ENCODE measurements around the gene ZNF813.
A peak's percentile ranks its signal among the peaks of the same experiment; 100 is the strongest.
"Not testable (repeated sequence)": the region's sequence is repeated elsewhere in the genome, so short reads cannot be mapped to it uniquely, and the experiment has no call there.

ZNF813 gene

DNA sequence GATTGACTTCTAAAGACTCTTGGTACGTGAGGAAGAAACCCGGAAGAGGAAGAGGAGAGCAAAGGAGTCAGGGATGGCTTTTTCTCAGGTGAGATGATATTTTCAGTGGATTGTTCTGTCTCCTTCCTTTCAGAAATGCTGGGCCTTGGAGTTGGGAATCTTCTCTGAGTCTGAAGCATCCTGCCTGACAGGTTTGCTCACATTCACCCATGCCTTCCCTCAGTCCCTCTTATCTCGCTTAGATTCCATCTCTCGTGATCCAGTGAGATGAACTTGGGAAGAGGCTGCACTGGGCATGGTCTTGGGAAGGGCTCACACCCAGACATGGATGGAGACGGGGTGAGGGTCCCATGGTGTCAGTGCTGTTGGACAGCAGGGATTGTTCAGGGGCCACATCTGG, 20.3 kb upstream of the ZNF813 start:
- H3K27ac ChIP-seq (ENCODE audit: insufficient read depth, low read depth, low read length, poor library complexity, severe bottlenecking); H3K27me3 ChIP-seq (ENCODE audit: control insufficient read depth, insufficient read depth, low read length, poor library complexity, severe bottlenecking); H3K9me3 ChIP-seq (ENCODE audit: control insufficient read depth, low read length); H3K4me1 ChIP-seq (ENCODE audit: control insufficient read depth, insufficient read depth, low read length); H3K4me3 ChIP-seq (ENCODE audit: insufficient read depth, low read depth, low read length): not testable (repeated sequence)
- 92 to 95% methylated on average over 5 of the region's 5 CpGs for whole genome bisulfite sequencing, 2 experiments
- peaks cover 20% of the 10 kb centered on the region for H3K36me3 ChIP-seq (ENCODE audit: control insufficient read depth, insufficient read depth, low read length)

DNA sequence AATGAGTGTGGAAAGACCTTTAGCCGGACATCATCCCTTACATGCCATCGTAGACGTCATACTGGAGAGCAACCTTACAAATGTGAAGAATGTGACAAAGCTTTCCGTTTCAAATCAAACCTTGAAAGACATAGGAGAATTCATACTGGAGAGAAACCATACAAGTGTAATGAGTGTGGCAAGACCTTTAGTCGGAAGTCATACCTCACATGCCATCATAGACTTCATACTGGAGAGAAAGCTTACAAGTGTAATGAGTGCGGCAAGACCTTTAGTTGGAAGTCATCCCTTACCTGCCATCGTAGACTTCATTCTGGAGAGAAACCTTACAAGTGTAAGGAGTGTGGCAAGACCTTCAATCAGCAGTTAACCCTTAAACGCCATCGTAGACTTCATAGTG, 11.7 kb upstream of the ZNF813 start:
- Histone ChIP-seq H3K36me3 (ENCODE audit: control insufficient read depth, insufficient read depth, low read length) (peaks cover 29% of the 10 kb centered on the region), H3K9me3 (ENCODE audit: control insufficient read depth, low read length) (no peaks in the 10 kb centered on the region), H3K27ac (ENCODE audit: insufficient read depth, low read depth, low read length, poor library complexity, severe bottlenecking) (no peak overlapping the region), H3K27me3 (ENCODE audit: control insufficient read depth, insufficient read depth, low read length, poor library complexity, severe bottlenecking) (no peaks in the 10 kb centered on the region), H3K4me3 (ENCODE audit: insufficient read depth, low read depth, low read length) (no peak overlapping the region), H3K4me1 (ENCODE audit: control insufficient read depth, insufficient read depth, low read length) (no peaks in the 10 kb centered on the region)
- 84 to 86% methylated on average over 9 of the region's 9 CpGs for WGBS, 2 experiments

DNA sequence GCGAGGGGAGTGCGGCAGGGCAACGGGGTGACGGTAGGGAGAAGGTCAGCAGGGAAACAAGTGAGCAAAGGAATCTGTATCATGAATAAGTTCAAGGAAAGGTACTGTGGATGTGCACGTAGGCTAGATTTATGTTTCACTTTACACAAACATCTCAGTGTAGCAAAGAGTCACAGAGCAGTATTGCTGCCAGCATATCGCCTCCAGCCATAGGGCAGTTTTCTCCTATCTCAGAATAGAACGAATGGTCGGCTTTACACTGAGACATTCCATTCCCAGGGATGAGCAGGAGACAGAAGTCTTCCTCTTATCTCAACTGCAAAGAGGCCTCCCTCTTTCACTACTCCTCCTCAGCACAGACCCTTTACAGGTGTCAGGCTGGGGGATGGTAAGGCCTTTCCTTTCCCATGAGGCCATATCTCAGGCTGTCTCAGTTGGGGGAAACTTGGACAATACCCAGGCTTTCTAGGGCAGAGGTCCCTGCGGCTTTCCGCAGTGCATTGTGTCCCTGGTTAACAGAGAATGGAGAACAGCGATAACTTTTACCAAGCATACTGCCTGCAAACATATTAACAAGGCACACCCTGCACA, 7.3 kb upstream of the ZNF813 start:
- 72 to 75% methylated on average over 10 of the region's 11 CpGs for WGBS, 2 experiments
- not testable (repeated sequence) for H3K27ac ChIP-seq (ENCODE audit: insufficient read depth, low read depth, low read length, poor library complexity, severe bottlenecking); H3K4me3 ChIP-seq (ENCODE audit: insufficient read depth, low read depth, low read length); H3K27me3 ChIP-seq (ENCODE audit: control insufficient read depth, insufficient read depth, low read length, poor library complexity, severe bottlenecking); H3K9me3 ChIP-seq (ENCODE audit: control insufficient read depth, low read length); H3K36me3 ChIP-seq (ENCODE audit: control insufficient read depth, insufficient read depth, low read length); H3K4me1 ChIP-seq (ENCODE audit: control insufficient read depth, insufficient read depth, low read length)

DNA sequence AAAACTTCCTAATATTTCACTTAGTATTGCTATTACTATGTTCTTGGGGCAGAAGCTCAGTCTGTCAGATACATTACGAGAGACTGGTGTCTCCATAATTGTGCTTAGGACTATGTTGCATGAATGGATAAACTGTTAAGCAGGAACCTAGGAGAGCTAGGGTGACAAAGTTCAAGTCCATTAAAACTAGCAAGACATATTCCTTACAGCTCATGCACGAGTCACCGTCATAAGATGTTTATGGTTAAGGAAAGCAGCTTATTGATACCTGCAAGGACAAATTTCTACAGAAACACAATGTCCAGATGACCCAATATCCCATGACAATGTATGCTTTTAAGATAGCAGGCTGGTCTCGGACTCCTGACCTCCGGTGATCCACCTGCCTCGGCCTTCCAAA, 5.7 kb upstream of the ZNF813 start:
- no peaks in the 10 kb centered on the region for H3K36me3 ChIP-seq (ENCODE audit: control insufficient read depth, insufficient read depth, low read length)
- H3K27me3 ChIP-seq (ENCODE audit: control insufficient read depth, insufficient read depth, low read length, poor library complexity, severe bottlenecking): no peaks in the 10 kb centered on the region
- H3K9me3 ChIP-seq (ENCODE audit: control insufficient read depth, low read length): no peaks in the 10 kb centered on the region
- no peak overlapping the region for H3K4me3 ChIP-seq (ENCODE audit: insufficient read depth, low read depth, low read length)
- WGBS, 2 experiments: 97% methylated on average over 6 of the region's 6 CpGs
- no peaks in the 10 kb centered on the region for H3K4me1 ChIP-seq (ENCODE audit: control insufficient read depth, insufficient read depth, low read length)
- no peak overlapping the region for H3K27ac ChIP-seq (ENCODE audit: insufficient read depth, low read depth, low read length, poor library complexity, severe bottlenecking)

DNA sequence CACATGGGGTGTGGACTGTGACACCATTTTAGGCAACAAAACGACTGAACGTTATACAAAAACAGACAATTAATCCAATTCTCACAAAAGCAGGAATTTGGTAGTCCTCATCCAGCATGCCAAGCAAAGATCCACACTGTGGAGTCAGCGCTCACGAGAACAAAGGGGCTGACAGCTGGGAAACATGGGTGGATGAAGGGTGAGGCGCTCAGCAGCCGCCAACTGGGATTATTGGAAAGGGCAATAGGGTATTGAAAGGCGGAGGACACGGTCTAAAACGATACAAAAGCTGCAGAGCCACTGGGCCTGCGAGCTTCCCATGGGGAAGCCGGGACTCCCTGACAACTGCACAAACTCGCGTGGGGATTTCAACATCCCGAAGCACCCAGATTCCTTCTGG, 4.7 kb upstream of the ZNF813 start:
- H3K27ac ChIP-seq (ENCODE audit: insufficient read depth, low read depth, low read length, poor library complexity, severe bottlenecking): peak overlapping the region; percentile 68
- 81 to 86% methylated on average over 14 of the region's 14 CpGs for WGBS, 2 experiments
- no peaks in the 10 kb centered on the region for H3K27me3 ChIP-seq (ENCODE audit: control insufficient read depth, insufficient read depth, low read length, poor library complexity, severe bottlenecking)
- no peak overlapping the region for H3K4me3 ChIP-seq (ENCODE audit: insufficient read depth, low read depth, low read length)
- H3K4me1 ChIP-seq (ENCODE audit: control insufficient read depth, insufficient read depth, low read length): no peaks in the 10 kb centered on the region
- no peaks in the 10 kb centered on the region for H3K9me3 ChIP-seq (ENCODE audit: control insufficient read depth, low read length)
- no peaks in the 10 kb centered on the region for H3K36me3 ChIP-seq (ENCODE audit: control insufficient read depth, insufficient read depth, low read length)

DNA sequence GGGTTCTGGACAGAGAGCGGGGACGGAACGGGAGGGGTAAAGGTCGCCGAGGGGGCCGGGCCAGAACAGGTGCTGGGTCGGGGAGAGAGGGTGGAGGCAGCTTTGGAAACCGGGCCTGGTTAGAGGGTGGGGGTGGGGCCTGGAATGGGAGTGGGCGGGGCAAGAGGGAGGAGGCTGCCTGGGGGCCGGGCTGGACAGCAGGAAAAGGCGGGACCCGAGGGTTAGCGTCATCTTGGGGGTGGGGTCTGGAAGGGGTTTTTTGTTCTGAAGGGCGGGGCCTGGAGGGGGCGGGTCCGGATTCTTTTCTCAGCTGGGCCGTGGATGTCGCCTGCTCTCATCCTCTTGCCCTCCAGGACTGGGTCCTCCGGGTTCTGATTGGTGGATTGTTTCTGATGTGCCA, 4.3 kb upstream of the ZNF813 start:
- no peaks in the 10 kb centered on the region for H3K4me1 ChIP-seq (ENCODE audit: control insufficient read depth, insufficient read depth, low read length)
- no peaks in the 10 kb centered on the region for H3K36me3 ChIP-seq (ENCODE audit: control insufficient read depth, insufficient read depth, low read length)
- peak overlapping the region; percentile 68 for H3K27ac ChIP-seq (ENCODE audit: insufficient read depth, low read depth, low read length, poor library complexity, severe bottlenecking)
- no peak overlapping the region for H3K4me3 ChIP-seq (ENCODE audit: insufficient read depth, low read depth, low read length)
- no peaks in the 10 kb centered on the region for H3K27me3 ChIP-seq (ENCODE audit: control insufficient read depth, insufficient read depth, low read length, poor library complexity, severe bottlenecking)
- 59 to 74% methylated on average over 19 of the region's 19 CpGs for WGBS, 2 experiments
- no peaks in the 10 kb centered on the region for H3K9me3 ChIP-seq (ENCODE audit: control insufficient read depth, low read length)

DNA sequence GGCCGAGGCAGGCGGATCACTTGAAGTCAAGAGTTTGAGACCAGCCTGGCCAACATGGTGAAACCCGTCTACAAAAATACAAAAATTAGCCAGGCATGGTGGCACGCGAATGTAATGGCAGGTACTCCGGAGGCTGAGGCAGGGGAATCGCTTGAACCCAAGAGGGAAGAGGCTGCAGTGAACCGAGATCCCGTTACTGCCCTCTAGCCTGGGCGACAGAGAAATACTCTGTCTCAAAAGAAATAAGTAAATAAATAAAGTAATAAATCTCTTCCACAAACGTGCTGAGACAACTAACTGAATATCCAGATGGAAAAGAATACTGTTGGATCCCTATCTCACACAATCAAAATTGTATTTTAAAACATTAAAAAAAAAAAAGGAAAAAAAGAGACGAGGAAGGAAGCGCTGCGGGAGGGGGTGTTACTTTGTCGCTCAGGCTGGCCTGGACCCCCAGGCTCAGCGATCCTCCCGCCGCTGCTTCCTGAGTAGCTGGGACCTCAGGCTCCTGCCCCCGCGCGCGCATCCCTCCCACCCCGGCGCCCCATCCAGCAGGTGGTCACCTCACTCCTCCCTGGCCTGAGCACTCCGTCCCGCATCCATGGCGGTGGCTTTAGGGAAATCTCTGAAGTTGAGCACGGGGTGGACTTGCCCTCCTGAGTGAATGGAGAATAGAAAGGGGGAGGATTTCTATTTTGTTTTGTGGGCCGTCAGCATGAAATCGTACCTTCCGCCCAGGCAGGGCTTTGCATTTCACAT, 628 bp upstream of the ZNF813 start:
- WGBS, 2 experiments: 14 to 17% methylated on average over 29 to 30 of the region's 31 CpGs
- H3K27me3 ChIP-seq (ENCODE audit: control insufficient read depth, insufficient read depth, low read length, poor library complexity, severe bottlenecking): no peaks in the 10 kb centered on the region
- H3K27ac ChIP-seq (ENCODE audit: insufficient read depth, low read depth, low read length, poor library complexity, severe bottlenecking): peak overlapping the region; percentile 70
- H3K9me3 ChIP-seq (ENCODE audit: control insufficient read depth, low read length): no peaks in the 10 kb centered on the region
- H3K36me3 ChIP-seq (ENCODE audit: control insufficient read depth, insufficient read depth, low read length): no peaks in the 10 kb centered on the region
- H3K4me1 ChIP-seq (ENCODE audit: control insufficient read depth, insufficient read depth, low read length): no peaks in the 10 kb centered on the region
- peak overlapping the region; percentile 58 for H3K4me3 ChIP-seq (ENCODE audit: insufficient read depth, low read depth, low read length)

DNA sequence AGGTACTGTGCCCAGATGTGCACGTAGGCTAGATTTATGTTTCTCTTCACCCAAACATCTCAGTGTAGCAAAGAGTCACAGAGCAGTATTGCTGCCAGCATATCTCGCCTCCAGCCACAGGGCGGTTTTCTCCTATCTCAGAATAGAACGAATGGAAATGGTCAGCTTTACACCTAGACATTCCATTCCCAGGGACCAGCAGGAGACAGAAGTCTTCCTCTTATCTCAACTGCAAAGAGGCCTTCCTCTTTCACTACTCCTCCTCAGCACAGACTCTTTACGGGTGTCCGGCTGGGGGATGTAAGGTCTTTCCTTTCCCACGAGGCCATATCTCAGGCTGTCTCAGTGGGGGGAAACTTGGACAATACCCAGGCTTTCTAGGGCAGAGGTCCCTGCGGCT, 1.1 kb downstream of the ZNF813 start:
- not testable (repeated sequence) for H3K36me3 ChIP-seq (ENCODE audit: control insufficient read depth, insufficient read depth, low read length); H3K4me1 ChIP-seq (ENCODE audit: control insufficient read depth, insufficient read depth, low read length); H3K9me3 ChIP-seq (ENCODE audit: control insufficient read depth, low read length); H3K27me3 ChIP-seq (ENCODE audit: control insufficient read depth, insufficient read depth, low read length, poor library complexity, severe bottlenecking)
- Histone ChIP-seq H3K27ac (ENCODE audit: insufficient read depth, low read depth, low read length, poor library complexity, severe bottlenecking) (peak overlapping the region; percentile 60), H3K4me3 (ENCODE audit: insufficient read depth, low read depth, low read length) (peak overlapping the region; percentile 58)
- 4 to 6% methylated on average over 4 of the region's 8 CpGs for WGBS, 2 experiments

DNA sequence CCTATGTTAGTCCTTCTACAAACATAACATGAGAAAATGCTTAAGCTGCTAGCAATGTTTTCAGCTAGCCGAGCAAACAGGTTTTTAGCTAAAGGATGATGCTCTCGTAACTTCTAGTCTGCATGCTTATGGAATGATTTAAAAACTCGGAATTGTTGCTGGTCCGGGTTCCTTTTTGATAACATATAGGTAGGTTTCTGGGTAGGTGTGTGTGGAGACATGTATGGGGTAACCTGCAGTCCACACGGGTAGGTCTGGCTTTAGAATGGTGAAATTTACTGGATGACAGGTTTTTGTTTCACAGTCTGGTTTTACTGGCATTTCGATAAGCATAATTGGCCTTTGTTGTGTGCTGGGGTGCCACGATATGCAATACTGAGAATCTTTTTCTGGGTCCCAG, 4.4 kb downstream of the ZNF813 start:
- Histone ChIP-seq H3K4me1 (ENCODE audit: control insufficient read depth, insufficient read depth, low read length) (no peaks in the 10 kb centered on the region), H3K4me3 (ENCODE audit: insufficient read depth, low read depth, low read length) (no peak overlapping the region)

DNA sequence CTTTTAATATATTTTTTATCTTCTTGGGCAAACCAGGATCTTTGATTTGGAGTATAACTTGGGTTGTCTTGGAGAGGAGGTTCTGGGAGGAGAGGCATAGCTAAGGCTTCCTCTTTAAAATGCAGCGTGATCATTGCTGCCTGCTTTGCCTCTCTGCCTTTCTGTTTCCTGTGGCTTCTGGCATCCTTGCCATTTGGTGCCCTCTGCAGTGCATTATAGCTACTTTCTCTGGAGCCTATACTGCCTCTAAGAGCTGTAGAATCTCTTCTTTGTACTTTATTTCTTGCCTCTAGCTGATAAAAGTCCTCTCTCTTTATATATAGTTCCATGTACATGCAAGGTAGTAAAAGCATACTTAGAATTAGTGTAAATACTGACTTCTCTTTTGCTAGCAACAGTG, 7.3 kb downstream of the ZNF813 start:
- H3K9me3 ChIP-seq (ENCODE audit: control insufficient read depth, low read length); H3K4me1 ChIP-seq (ENCODE audit: control insufficient read depth, insufficient read depth, low read length); H3K27ac ChIP-seq (ENCODE audit: insufficient read depth, low read depth, low read length, poor library complexity, severe bottlenecking); H3K4me3 ChIP-seq (ENCODE audit: insufficient read depth, low read depth, low read length); H3K27me3 ChIP-seq (ENCODE audit: control insufficient read depth, insufficient read depth, low read length, poor library complexity, severe bottlenecking): not testable (repeated sequence)
- H3K36me3 ChIP-seq (ENCODE audit: control insufficient read depth, insufficient read depth, low read length): peaks cover 35% of the 10 kb centered on the region
- 73 to 79% methylated on average over 1 of the region's 1 CpG for WGBS, 2 experiments

More for the DNA sequence above, 4.4 kb downstream of the ZNF813 start:
- Histone ChIP-seq H3K27me3 (ENCODE audit: control insufficient read depth, insufficient read depth, low read length, poor library complexity, severe bottlenecking) (no peaks in the 10 kb centered on the region), H3K27ac (ENCODE audit: insufficient read depth, low read depth, low read length, poor library complexity, severe bottlenecking) (no peak overlapping the region), H3K36me3 (ENCODE audit: control insufficient read depth, insufficient read depth, low read length) (peaks cover 13% of the 10 kb centered on the region), H3K9me3 (ENCODE audit: control insufficient read depth, low read length) (no peaks in the 10 kb centered on the region)
- 95 to 96% methylated on average over 7 of the region's 7 CpGs for WGBS, 2 experiments

Measured in ectodermal cell (in vitro differentiated cells).